ENCODE results near the gene SRRM4. TPM values are rescaled to one million over a fixed set of nuclear protein-coding genes. Genes with fewer than 3 reads are reported as not detected.
A peak's percentile ranks its signal among the peaks of the same experiment; 100 is the strongest.
"Not testable (repeated sequence)": the region's sequence is repeated elsewhere in the genome, so short reads cannot be mapped to it uniquely, and the experiment has no call there.

The SRRM4 gene
- total RNA-seq, 2 experiments from 2014 or later, result not detected

- ChIA-PET POLR2A (no interaction called here), CTCF (no interaction called here)
- DNase-seq, result no peak
- Mint-ChIP-seq H3K9me3 (peaks cover 5% of the 10 kb centered on the region), H3K36me3 (ENCODE audit: low read depth) (no peaks in the 10 kb centered on the region), H3K4me1 (ENCODE audit: low read depth) (no peaks in the 10 kb centered on the region), H3K27me3 (peaks cover 3% of the 10 kb centered on the region), H3K27ac (no peak overlapping the region), H3K4me3 (no peak overlapping the region)
- no peak for TF ChIP-seq CTCF (IDR thresholded peaks at IDR 0.05)
- no peak for ATAC-seq
- intact Hi-C loops (cut with micrococcal nuclease), result no loop called here
Observed at GRCh38 chr12:119025786-119026185, 44.4 kb downstream of the SRRM4 start.

GRCh38 chr12:119033332-119033731 is 52.0 kb downstream of the SRRM4 start:
- CTCF ChIA-PET; intact Hi-C loops (cut with micrococcal nuclease); H3K36me3 Mint-ChIP-seq (ENCODE audit: low read depth); H3K4me3 Mint-ChIP-seq; POLR2A ChIA-PET; H3K27ac Mint-ChIP-seq; H3K27me3 Mint-ChIP-seq; ATAC-seq; H3K9me3 Mint-ChIP-seq; H3K4me1 Mint-ChIP-seq (ENCODE audit: low read depth); DNase-seq: not testable (repeated sequence)

GRCh38 chr12:119036878-119037825 is 55.8 kb downstream of the SRRM4 start:
- ATAC-seq, result no peak
- Mint-ChIP-seq H3K36me3 (ENCODE audit: low read depth) (no peaks in the 10 kb centered on the region), H3K27me3 (no peaks in the 10 kb centered on the region), H3K9me3 (no peaks in the 10 kb centered on the region), H3K4me3 (no peak overlapping the region), H3K27ac (no peak overlapping the region), H3K4me1 (ENCODE audit: low read depth) (no peaks in the 10 kb centered on the region)
- TF ChIP-seq CTCF (IDR thresholded peaks at IDR 0.05), result peak; percentile 58
- peak; percentile 24 for DNase-seq
- CTCF ChIA-PET, result interaction anchor here (0.7 to 1.7 kb wide), 10 partner anchors 10 to 644 kb away, joined by 3 to 7 read pairs (median 3); no protein-coding TSS in a partner anchor
- intact Hi-C loops (cut with micrococcal nuclease), result no loop called here
- POLR2A ChIA-PET, result no interaction called here

- CTCF ChIA-PET, result no interaction called here
- H3K9me3 Mint-ChIP-seq, result no peaks in the 10 kb centered on the region
- no peak overlapping the region for H3K4me3 Mint-ChIP-seq
- POLR2A ChIA-PET, result no interaction called here
- H3K36me3 Mint-ChIP-seq (ENCODE audit: low read depth), result no peaks in the 10 kb centered on the region
- no peak for TF ChIP-seq CTCF (IDR thresholded peaks at IDR 0.05)
- no peaks in the 10 kb centered on the region for H3K4me1 Mint-ChIP-seq (ENCODE audit: low read depth)
- no peaks in the 10 kb centered on the region for H3K27me3 Mint-ChIP-seq
- intact Hi-C loops (cut with micrococcal nuclease), result no loop called here
- DNase-seq (no peak), ATAC-seq (no peak)
- H3K27ac Mint-ChIP-seq, result no peak overlapping the region
Observed at GRCh38 chr12:119044094-119044493, 62.8 kb downstream of the SRRM4 start.

- intact Hi-C loops (cut with micrococcal nuclease), result no loop called here
- H3K4me3 Mint-ChIP-seq, result no peak overlapping the region
- ATAC-seq, result no peak
- H3K36me3 Mint-ChIP-seq (ENCODE audit: low read depth), result no peaks in the 10 kb centered on the region
- peaks cover 6% of the 10 kb centered on the region for H3K9me3 Mint-ChIP-seq
- H3K27ac Mint-ChIP-seq, result no peak overlapping the region
- DNase-seq, result no peak
- no peaks in the 10 kb centered on the region for H3K27me3 Mint-ChIP-seq
- CTCF ChIA-PET, result interaction anchor here (1.7 kb wide), 1 partner anchor 11 kb away, joined by 4 read pairs; no protein-coding TSS in a partner anchor
- no peak for TF ChIP-seq CTCF (IDR thresholded peaks at IDR 0.05)
- H3K4me1 Mint-ChIP-seq (ENCODE audit: low read depth), result no peaks in the 10 kb centered on the region
- POLR2A ChIA-PET, result no interaction called here
Observed at GRCh38 chr12:119047641-119048040, 66.3 kb downstream of the SRRM4 start.

Data from activated CD8-positive, alpha-beta T cell treated with anti-CD3 and anti-CD28 coated beads for 36 hours (primary cell).